Sigmoid colon (tissue), 7 donors: ENCODE data around the gene CISD3. TPM values are rescaled to one million over a fixed set of nuclear protein-coding genes. Genes with fewer than 3 reads are reported as not detected.

Experiments
- DNase-seq: peaks from one replicate; pipeline ENCODE4 v3.0.0-alpha.2; 2019
- H3K27ac ChIP-seq, 4 donors: fragments of 200-600 bp; sonication (generic); one replicate each; pipeline ENCODE4 v1.5.1; 2016 to 2019; ENCODE audit warnings: mild to moderate bottlenecking in 1 of 4
- H3K27me3 ChIP-seq, 3 donors: fragments of 200-600 bp; sonication (generic); one replicate each; pipeline ENCODE4 v1.5.1; 2019; ENCODE audit warnings: mild to moderate bottlenecking in 1 of 3
- H3K36me3 ChIP-seq, 4 donors: fragments of 200-600 bp; sonication (generic); one replicate each; pipeline ENCODE4 v1.5.1; 2016 to 2019
- H3K4me1 ChIP-seq, 4 donors: fragments of 200-600 bp; sonication (generic); one replicate each; pipeline ENCODE4 v1.5.1; 2017 to 2019
- H3K4me3 ChIP-seq, 4 donors: fragments of 200-600 bp; sonication (generic); one replicate each; pipeline ENCODE4 v1.5.1; 2017 to 2019; ENCODE audit warnings: mild to moderate bottlenecking in 2 of 4, moderate library complexity in 1 of 4
- H3K9me3 ChIP-seq, 4 donors: fragments of 200-600 bp in 3 of 4; sonication (generic) in 3 of 4; one replicate each; pipeline versions ENCODE4 v1.5.1 to v1.6.1; 2013 to 2019
- EP300 ChIP-seq, 4 donors: sonication (generic); formaldehyde crosslinking; IDR thresholded peaks; one replicate each; pipeline ENCODE4 v1.6.1; 2017; ENCODE audit warnings: antibody characterized with exemption in 4 of 4
- POLR2A ChIP-seq, 2 donors: fragments of 450-650 bp; IDR thresholded peaks; one replicate each; pipeline ENCODE4 v1.6.1; 2016; ENCODE audit warnings: antibody characterized with exemption in 2 of 2, mild to moderate bottlenecking in 2 of 2, moderate library complexity in 2 of 2
- POLR2AphosphoS5 ChIP-seq, 4 donors: sonication (generic); formaldehyde crosslinking; IDR thresholded peaks; one replicate each; pipeline ENCODE4 v1.6.1; 2017; ENCODE audit warnings: antibody characterized with exemption in 4 of 4
- WGBS, 2 donors: extraction: QIAGEN DNeasy Blood & Tissue Kit; methylation state at CpG; one replicate each; pipeline ENCODE4 v1.1.7; 2013; 5-methylcytosine and 5-hydroxymethylcytosine counted together
- intact Hi-C: fragments of 100-400 bp; cut with DNase I; formaldehyde crosslinking; loops from one replicate; pipeline ENCODE4 v1.15.1; 2023
- polyA plus RNA-seq, 3 donors: library from polyadenylated mRNA; stranded (reverse); fragments of 200-250 nt; gene quantifications; one replicate each; pipeline ENCODE4 v1.2.3, GENCODE V29; 2013
- total RNA-seq, 4 donors: library from RNA; depleted of rRNA; stranded (reverse); fragments of >200 nt; gene quantifications; one replicate each; pipeline ENCODE4 v1.1.0, GENCODE V29; 2016
- TF ChIP-seq, protein P1 (sequence below), 4 experiments: fragments of 450-650 bp in 3 of 4; fragments of 200-600 bp in 1 of 4; IDR thresholded peaks; one replicate each; pipeline ENCODE4 v1.5.1; 2016 to 2019; ENCODE audit warnings: antibody characterized with exemption in 4 of 4, mild to moderate bottlenecking in 3 of 4, moderate library complexity in 2 of 4
- donor health status: healthy with polysubstance abuse.
- donor health status: Bipolar disorder and iron deficiency.
- donor health status: healthy.

The CISD3 gene
- total and polyA plus RNA-seq, 7 donors: 9.2 to 115 (median 19.3) TPM

DNA sequence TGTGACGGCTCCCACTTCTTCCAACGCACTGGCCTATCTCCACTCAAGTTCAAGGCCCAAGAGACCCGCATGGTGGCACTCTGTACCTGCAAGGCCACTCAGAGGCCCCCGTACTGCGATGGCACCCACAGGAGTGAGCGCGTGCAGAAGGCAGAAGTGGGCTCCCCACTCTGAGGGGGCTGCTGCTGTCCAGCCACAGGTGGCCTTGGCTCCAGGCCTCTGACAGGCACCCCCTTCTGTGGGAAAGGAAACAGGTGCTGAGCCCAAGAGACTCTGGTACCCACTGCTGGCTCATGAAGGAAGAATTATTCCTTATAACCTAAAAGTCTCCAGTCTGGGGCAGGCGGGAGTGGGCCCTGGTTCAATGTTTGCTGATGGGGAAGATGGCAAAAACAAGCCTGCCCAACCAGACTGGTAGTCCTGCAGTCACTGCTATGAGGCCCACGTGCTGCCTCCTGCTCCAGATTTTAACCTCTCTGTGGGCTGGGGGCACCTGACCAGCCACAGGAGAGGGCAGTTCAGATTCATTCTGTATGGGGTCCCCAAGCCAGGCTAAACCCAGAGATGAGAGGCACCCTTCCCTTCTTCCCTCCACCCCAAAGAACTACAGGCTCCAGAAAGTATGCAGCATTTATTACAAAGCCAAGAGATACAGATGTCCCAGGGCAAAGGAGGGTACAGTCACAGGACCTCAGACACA lies 3.3 kb downstream of the CISD3 start:
- 49 to 84% methylated on average over 9 of the region's 9 CpGs for WGBS, 2 donors
- peaks cover 0 to 38% (median 6%) of the 10 kb centered on the region in 4 donors for H3K36me3 ChIP-seq
- no peak for DNase-seq
- H3K27me3 ChIP-seq: no peaks in the 10 kb centered on the region
- no peak for TF ChIP-seq EP300 (IDR thresholded peaks at IDR 0.05)
- TF ChIP-seq, protein P1, sequence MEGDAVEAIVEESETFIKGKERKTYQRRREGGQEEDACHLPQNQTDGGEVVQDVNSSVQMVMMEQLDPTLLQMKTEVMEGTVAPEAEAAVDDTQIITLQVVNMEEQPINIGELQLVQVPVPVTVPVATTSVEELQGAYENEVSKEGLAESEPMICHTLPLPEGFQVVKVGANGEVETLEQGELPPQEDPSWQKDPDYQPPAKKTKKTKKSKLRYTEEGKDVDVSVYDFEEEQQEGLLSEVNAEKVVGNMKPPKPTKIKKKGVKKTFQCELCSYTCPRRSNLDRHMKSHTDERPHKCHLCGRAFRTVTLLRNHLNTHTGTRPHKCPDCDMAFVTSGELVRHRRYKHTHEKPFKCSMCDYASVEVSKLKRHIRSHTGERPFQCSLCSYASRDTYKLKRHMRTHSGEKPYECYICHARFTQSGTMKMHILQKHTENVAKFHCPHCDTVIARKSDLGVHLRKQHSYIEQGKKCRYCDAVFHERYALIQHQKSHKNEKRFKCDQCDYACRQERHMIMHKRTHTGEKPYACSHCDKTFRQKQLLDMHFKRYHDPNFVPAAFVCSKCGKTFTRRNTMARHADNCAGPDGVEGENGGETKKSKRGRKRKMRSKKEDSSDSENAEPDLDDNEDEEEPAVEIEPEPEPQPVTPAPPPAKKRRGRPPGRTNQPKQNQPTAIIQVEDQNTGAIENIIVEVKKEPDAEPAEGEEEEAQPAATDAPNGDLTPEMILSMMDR (IDR thresholded peaks at IDR 0.05): no peak
- no peak for TF ChIP-seq POLR2AphosphoS5 (IDR thresholded peaks at IDR 0.05)
- TF ChIP-seq POLR2A (IDR thresholded peaks at IDR 0.05): no peak
- H3K27ac ChIP-seq: peak overlapping the region in 3 of 4 donors; percentile 2 to 87 (median 10)
- peaks cover 2 to 45% (median 39%) of the 10 kb centered on the region in 4 donors for H3K4me1 ChIP-seq
- H3K9me3 ChIP-seq: no peaks in the 10 kb centered on the region
- no peak overlapping the region for H3K4me3 ChIP-seq
- intact Hi-C loops: loop anchor here (5.0 kb wide), 1 partner anchor 41 kb away; no protein-coding TSS in a partner anchor

DNA sequence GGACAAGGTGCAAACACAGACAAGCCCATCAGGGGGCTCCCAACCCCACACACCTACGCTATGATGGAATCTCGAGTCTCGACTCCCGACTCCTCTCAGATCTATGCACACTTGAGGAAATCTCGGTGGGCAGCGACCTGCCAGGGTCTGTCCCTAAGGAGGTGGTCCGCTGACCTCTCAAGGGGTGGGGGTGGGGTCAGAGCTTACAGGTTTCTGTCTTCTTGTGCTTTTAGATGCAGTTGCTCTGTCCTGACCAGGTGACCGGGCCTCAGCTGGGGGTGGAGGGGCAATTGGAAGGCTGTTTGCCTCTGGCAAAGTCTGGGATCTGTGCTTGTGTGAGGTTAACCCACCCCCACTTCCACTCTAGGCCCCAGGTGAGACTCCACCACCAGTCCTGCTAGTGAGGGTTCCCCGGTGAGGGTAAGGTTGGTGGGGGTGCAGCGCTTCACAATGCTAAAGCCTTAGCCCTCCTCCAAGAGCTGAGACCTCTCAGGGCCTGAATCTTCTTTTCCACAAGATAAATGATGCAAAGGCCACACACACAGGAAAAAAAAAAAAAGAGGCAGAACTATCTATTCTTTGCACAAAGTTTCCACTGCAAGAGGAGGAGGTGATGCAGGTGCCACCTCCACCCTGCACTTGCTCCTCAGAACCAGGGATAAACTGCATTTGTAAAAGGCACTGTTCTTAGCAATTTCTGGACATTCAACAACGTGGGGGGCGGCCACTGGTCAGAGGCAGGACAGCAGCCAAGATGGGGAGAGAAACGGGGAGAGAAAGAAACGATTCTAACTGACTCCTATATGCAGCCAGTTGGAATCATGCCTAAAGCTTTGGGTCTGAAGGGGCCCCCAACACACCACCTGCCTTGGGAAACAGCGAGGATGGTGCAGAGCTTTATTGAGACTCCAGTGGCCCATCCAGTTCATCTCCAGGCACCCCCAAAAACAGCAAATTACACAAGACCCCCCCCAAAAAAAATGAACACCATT lies 4.1 kb downstream of the CISD3 start:
- Histone ChIP-seq H3K4me3 (no peak overlapping the region), H3K36me3 (peaks cover 0 to 47% (median 14%) of the 10 kb centered on the region in 4 donors), H3K9me3 (no peaks in the 10 kb centered on the region), H3K4me1 (peaks cover 2 to 39% (median 35%) of the 10 kb centered on the region in 4 donors), H3K27me3 (no peaks in the 10 kb centered on the region), H3K27ac (no peak overlapping the region)
- DNase-seq: no peak
- 61 to 72% methylated on average over 15 of the region's 15 CpGs for WGBS, 2 donors
- no peak for TF ChIP-seq EP300 (IDR thresholded peaks at IDR 0.05)
- TF ChIP-seq, protein P1 (IDR thresholded peaks at IDR 0.05): no peak
- no peak for TF ChIP-seq POLR2A (IDR thresholded peaks at IDR 0.05)
- no peak for TF ChIP-seq POLR2AphosphoS5 (IDR thresholded peaks at IDR 0.05)
- intact Hi-C loops: loop anchor here (5.0 kb wide), 1 partner anchor 42 kb away; no protein-coding TSS in a partner anchor

DNA sequence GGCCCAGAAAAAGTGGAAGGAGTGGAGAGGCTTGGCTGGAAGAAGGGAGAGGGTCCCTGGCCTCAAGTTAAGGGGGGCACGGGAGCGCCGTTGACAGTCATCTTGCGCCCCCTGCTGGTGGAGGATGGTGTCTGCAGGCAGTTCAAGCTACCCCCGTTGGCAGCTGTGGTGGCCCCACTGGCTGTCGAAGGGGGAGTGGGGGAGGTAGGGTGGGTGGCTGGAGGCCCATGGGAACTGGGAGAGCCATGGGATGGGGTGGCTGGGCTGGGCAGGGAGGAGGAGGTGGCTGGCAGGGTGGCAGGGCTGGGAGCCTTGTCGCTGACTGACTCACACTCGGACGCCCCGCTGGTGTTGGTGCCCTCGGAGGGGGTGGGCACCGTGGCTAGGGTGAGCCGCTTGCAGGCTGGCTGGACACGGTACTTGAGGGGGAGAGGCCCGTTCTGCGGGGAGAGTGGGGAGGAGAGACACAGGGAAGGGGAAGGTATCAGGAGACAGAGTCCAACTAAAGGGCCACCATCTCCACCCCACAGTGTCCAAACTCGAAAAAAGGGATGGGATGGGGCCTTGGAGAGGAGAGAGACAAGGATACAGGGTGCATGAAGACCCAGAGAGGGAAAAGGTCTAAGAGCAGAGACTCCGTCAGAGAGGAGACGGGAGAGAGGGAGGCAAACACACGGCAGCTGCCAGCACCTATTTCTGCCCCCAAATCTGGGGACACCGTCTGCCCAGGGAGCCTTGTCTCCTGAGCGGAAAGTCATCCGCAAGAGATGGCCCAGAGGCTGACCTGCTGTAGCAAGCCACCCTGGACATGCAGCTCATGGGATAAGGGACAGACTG lies 5.2 kb downstream of the CISD3 start:
- Histone ChIP-seq H3K27me3 (no peaks in the 10 kb centered on the region), H3K36me3 (peaks cover 0 to 55% (median 15%) of the 10 kb centered on the region in 4 donors), H3K9me3 (no peaks in the 10 kb centered on the region), H3K4me3 (no peak overlapping the region), H3K4me1 (peaks cover 2 to 33% (median 29%) of the 10 kb centered on the region in 4 donors), H3K27ac (peak overlapping the region in 1 of 4 donors; percentile 14)
- no peak for TF ChIP-seq POLR2A (IDR thresholded peaks at IDR 0.05)
- peak in 1 of 4 donors; percentile 20 for TF ChIP-seq POLR2AphosphoS5 (IDR thresholded peaks at IDR 0.05)
- TF ChIP-seq EP300 (IDR thresholded peaks at IDR 0.05): no peak
- TF ChIP-seq, protein P1 (IDR thresholded peaks at IDR 0.05): peak; percentile 95 to 99 (median 96)
- intact Hi-C loops: loop anchor here (1.0 kb wide), 1 partner anchor 58 kb away; no protein-coding TSS in a partner anchor
- WGBS, 2 donors: 45 to 53% methylated on average over 23 of the region's 23 CpGs
- no peak for DNase-seq

DNA sequence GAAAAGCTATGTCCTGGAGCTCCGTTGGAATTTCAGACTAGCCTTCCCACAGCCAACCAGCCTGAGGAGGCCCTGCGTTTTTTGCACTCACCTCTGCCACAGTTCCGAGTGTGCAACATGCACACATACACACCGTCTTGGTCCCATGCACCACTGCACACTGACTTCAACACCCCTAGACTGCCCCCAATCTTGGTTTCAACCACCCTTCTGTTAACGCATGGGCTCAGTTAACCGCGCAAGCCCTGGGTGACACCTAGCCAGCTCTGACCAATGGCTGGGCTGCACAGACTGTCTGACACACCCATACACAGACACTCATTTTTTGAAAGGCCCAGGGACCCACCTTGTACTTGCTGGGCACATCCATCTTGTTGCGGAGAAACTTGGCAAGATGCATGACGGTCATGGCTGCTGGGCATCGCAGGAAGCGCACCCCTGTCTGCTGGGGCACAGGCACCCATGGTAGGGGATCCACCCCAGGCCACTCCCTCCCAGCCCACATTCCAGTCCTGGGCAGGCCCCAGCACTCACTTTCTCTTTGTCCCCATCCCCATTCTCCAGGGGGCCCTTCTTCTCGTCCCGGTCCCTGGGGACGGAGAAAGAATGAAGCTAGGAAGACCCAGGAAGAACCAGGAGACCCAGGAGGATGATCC lies 8.0 kb downstream of the CISD3 start:
- no peaks in the 10 kb centered on the region for H3K27me3 ChIP-seq
- intact Hi-C loops: no loop called here
- WGBS, 2 donors: 87 to 90% methylated on average over 14 of the region's 14 CpGs
- peaks cover 0 to 37% (median 30%) of the 10 kb centered on the region in 4 donors for H3K4me1 ChIP-seq
- H3K9me3 ChIP-seq: no peaks in the 10 kb centered on the region
- H3K27ac ChIP-seq: no peak overlapping the region
- H3K36me3 ChIP-seq: peaks cover 0 to 53% (median 15%) of the 10 kb centered on the region in 4 donors
- no peak for TF ChIP-seq EP300 (IDR thresholded peaks at IDR 0.05)
- DNase-seq: no peak
- H3K4me3 ChIP-seq: no peak overlapping the region
